ENCODE measurements around the gene GRID2. TPM values are rescaled to one million over a fixed set of nuclear protein-coding genes. Genes with fewer than 3 reads are reported as not detected.

GRID2 gene
- total and polyA plus RNA-seq, 4 donors: under 0.01 to 0.02 TPM; not detected in 2

DNA sequence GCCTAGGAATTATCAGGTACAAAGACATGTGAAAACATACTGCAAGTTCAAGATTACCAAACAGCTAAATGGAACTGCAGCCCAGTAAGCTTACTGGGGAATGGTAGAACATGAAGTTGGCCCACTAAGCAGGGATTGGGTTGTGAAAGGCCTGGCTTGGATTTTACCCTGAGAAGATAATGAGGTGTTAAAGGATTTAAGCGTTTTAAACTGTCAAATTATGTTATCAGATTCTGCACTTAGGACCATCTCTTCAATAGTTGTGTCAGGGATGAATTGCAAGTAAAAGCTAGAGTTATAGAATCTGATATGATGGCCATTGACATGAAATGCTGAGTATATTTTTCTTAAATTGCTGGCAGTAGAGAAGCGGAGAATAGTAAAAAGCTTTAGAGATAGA, 225.7 kb downstream of the GRID2 start:
- Histone ChIP-seq H3K4me1 (ENCODE audit: control insufficient read depth in 4 of 4, insufficient read depth in 4 of 4, low read length in 3 of 4) (no peaks in the 10 kb centered on the region), H3K27ac (ENCODE audit: low read depth in 1 of 2, low read length in 2 of 2) (no peak overlapping the region), H3K27me3 (ENCODE audit: control insufficient read depth in 4 of 4, insufficient read depth in 4 of 4, low read length in 3 of 4) (no peaks in the 10 kb centered on the region), H3K9ac (ENCODE audit: low read depth in 1 of 2, low read length in 2 of 2) (no peak overlapping the region), H3K9me3 (ENCODE audit: control insufficient read depth in 4 of 4, low read length in 3 of 4) (no peaks in the 10 kb centered on the region), H3K4me3 (ENCODE audit: low read depth in 1 of 3, low read length in 3 of 3) (no peak overlapping the region), H3K36me3 (ENCODE audit: control insufficient read depth in 4 of 4, insufficient read depth in 3 of 4, low read depth in 1 of 4, low read length in 3 of 4) (no peaks in the 10 kb centered on the region)
- no peak for DNase-seq (ENCODE audit: low spot score)
- WGBS: 70% methylated on average over 2 of the region's 2 CpGs
- TF ChIP-seq GABPA (IDR thresholded peaks at IDR 0.05 in 1 of 2, conservative IDR thresholded peaks at IDR 0.05 in 1 of 2) (no peak), RXRA (IDR thresholded peaks at IDR 0.05) (no peak), HNF4G (IDR thresholded peaks at IDR 0.05) (no peak), HNF4A (conservative IDR thresholded peaks at IDR 0.05) (no peak), EGR1 (IDR thresholded peaks at IDR 0.05; ENCODE audit: low read depth in 2 of 2) (no peak), TAF1 (conservative IDR thresholded peaks at IDR 0.05) (no peak), FOXA1 (IDR thresholded peaks at IDR 0.05) (no peak), RAD21 (IDR thresholded peaks at IDR 0.05) (no peak), JUND (IDR thresholded peaks at IDR 0.05) (no peak), FOXA2 (IDR thresholded peaks at IDR 0.05) (no peak), NR2F2 (IDR thresholded peaks at IDR 0.05) (no peak)
- TF ChIP-seq, protein P1, sequence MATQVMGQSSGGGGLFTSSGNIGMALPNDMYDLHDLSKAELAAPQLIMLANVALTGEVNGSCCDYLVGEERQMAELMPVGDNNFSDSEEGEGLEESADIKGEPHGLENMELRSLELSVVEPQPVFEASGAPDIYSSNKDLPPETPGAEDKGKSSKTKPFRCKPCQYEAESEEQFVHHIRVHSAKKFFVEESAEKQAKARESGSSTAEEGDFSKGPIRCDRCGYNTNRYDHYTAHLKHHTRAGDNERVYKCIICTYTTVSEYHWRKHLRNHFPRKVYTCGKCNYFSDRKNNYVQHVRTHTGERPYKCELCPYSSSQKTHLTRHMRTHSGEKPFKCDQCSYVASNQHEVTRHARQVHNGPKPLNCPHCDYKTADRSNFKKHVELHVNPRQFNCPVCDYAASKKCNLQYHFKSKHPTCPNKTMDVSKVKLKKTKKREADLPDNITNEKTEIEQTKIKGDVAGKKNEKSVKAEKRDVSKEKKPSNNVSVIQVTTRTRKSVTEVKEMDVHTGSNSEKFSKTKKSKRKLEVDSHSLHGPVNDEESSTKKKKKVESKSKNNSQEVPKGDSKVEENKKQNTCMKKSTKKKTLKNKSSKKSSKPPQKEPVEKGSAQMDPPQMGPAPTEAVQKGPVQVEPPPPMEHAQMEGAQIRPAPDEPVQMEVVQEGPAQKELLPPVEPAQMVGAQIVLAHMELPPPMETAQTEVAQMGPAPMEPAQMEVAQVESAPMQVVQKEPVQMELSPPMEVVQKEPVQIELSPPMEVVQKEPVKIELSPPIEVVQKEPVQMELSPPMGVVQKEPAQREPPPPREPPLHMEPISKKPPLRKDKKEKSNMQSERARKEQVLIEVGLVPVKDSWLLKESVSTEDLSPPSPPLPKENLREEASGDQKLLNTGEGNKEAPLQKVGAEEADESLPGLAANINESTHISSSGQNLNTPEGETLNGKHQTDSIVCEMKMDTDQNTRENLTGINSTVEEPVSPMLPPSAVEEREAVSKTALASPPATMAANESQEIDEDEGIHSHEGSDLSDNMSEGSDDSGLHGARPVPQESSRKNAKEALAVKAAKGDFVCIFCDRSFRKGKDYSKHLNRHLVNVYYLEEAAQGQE (IDR thresholded peaks at IDR 0.05): no peak
- TF ChIP-seq, protein P2, sequence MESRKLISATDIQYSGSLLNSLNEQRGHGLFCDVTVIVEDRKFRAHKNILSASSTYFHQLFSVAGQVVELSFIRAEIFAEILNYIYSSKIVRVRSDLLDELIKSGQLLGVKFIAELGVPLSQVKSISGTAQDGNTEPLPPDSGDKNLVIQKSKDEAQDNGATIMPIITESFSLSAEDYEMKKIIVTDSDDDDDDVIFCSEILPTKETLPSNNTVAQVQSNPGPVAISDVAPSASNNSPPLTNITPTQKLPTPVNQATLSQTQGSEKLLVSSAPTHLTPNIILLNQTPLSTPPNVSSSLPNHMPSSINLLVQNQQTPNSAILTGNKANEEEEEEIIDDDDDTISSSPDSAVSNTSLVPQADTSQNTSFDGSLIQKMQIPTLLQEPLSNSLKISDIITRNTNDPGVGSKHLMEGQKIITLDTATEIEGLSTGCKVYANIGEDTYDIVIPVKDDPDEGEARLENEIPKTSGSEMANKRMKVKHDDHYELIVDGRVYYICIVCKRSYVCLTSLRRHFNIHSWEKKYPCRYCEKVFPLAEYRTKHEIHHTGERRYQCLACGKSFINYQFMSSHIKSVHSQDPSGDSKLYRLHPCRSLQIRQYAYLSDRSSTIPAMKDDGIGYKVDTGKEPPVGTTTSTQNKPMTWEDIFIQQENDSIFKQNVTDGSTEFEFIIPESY (IDR thresholded peaks at IDR 0.05): no peak
- TF ChIP-seq, protein P3, sequence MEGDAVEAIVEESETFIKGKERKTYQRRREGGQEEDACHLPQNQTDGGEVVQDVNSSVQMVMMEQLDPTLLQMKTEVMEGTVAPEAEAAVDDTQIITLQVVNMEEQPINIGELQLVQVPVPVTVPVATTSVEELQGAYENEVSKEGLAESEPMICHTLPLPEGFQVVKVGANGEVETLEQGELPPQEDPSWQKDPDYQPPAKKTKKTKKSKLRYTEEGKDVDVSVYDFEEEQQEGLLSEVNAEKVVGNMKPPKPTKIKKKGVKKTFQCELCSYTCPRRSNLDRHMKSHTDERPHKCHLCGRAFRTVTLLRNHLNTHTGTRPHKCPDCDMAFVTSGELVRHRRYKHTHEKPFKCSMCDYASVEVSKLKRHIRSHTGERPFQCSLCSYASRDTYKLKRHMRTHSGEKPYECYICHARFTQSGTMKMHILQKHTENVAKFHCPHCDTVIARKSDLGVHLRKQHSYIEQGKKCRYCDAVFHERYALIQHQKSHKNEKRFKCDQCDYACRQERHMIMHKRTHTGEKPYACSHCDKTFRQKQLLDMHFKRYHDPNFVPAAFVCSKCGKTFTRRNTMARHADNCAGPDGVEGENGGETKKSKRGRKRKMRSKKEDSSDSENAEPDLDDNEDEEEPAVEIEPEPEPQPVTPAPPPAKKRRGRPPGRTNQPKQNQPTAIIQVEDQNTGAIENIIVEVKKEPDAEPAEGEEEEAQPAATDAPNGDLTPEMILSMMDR (IDR thresholded peaks at IDR 0.05; ENCODE audit: low read depth, low read length, missing input control): no peak
- TF ChIP-seq, protein P4, sequence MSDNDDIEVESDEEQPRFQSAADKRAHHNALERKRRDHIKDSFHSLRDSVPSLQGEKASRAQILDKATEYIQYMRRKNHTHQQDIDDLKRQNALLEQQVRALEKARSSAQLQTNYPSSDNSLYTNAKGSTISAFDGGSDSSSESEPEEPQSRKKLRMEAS (IDR thresholded peaks at IDR 0.05): no peak

DNA sequence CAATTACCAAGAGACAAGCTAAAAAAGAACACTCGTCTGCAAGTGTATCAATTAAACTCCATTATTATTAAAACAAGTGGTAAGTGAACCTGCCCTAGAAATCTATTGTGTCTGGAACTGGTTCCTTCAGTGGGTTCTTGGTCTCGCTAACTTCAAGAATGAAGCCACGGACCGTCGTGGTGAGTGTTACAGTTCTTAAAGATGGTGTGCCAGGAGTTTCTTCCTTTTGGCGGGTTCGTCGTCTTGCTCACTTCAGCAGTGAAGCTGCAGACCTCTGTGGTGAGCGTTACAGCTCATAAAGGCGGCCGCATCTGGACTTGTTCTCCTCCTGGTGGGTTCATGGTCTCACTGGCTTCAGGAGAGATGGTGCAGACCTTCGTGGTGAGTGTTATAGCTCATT, 231.8 kb downstream of the GRID2 start:
- Histone ChIP-seq H3K9ac (ENCODE audit: low read depth in 1 of 2, low read length in 2 of 2) (no peak overlapping the region), H3K4me1 (ENCODE audit: control insufficient read depth in 4 of 4, insufficient read depth in 4 of 4, low read length in 3 of 4) (no peaks in the 10 kb centered on the region), H3K27me3 (ENCODE audit: control insufficient read depth in 4 of 4, insufficient read depth in 4 of 4, low read length in 3 of 4) (no peaks in the 10 kb centered on the region), H3K9me3 (ENCODE audit: control insufficient read depth in 4 of 4, low read length in 3 of 4) (no peaks in the 10 kb centered on the region), H3K36me3 (ENCODE audit: control insufficient read depth in 4 of 4, insufficient read depth in 3 of 4, low read depth in 1 of 4, low read length in 3 of 4) (no peaks in the 10 kb centered on the region), H3K27ac (ENCODE audit: low read depth in 1 of 2, low read length in 2 of 2) (no peak overlapping the region), H3K4me3 (ENCODE audit: low read depth in 1 of 3, low read length in 3 of 3) (no peak overlapping the region)
- DNase-seq (ENCODE audit: low spot score): no peak
- WGBS: 84% methylated on average over 12 of the region's 12 CpGs
- TF ChIP-seq RAD21 (IDR thresholded peaks at IDR 0.05) (no peak), HNF4A (conservative IDR thresholded peaks at IDR 0.05) (no peak), SP1 (IDR thresholded peaks at IDR 0.05) (no peak), TAF1 (conservative IDR thresholded peaks at IDR 0.05) (no peak), HNF4G (IDR thresholded peaks at IDR 0.05) (no peak), RXRA (IDR thresholded peaks at IDR 0.05) (no peak), NR2F2 (IDR thresholded peaks at IDR 0.05) (no peak), EGR1 (IDR thresholded peaks at IDR 0.05; ENCODE audit: low read depth in 2 of 2) (no peak), FOXA1 (IDR thresholded peaks at IDR 0.05) (no peak), YY1 (IDR thresholded peaks at IDR 0.05) (no peak), GABPA (IDR thresholded peaks at IDR 0.05 in 1 of 2, conservative IDR thresholded peaks at IDR 0.05 in 1 of 2) (no peak), JUND (IDR thresholded peaks at IDR 0.05) (no peak)
- TF ChIP-seq, protein P3 (IDR thresholded peaks at IDR 0.05; ENCODE audit: low read depth, low read length, missing input control): no peak
- TF ChIP-seq, protein P2 (IDR thresholded peaks at IDR 0.05): no peak
- TF ChIP-seq, protein P4 (IDR thresholded peaks at IDR 0.05): no peak

All from liver (tissue), 9 donors.